ENCODE data around the gene CPB2. TPM values are rescaled to one million over a fixed set of nuclear protein-coding genes. Genes with fewer than 3 reads are reported as not detected.

CPB2 gene
- total RNA-seq, 1 experiment from 2014 or later: 0.15 TPM

DNA sequence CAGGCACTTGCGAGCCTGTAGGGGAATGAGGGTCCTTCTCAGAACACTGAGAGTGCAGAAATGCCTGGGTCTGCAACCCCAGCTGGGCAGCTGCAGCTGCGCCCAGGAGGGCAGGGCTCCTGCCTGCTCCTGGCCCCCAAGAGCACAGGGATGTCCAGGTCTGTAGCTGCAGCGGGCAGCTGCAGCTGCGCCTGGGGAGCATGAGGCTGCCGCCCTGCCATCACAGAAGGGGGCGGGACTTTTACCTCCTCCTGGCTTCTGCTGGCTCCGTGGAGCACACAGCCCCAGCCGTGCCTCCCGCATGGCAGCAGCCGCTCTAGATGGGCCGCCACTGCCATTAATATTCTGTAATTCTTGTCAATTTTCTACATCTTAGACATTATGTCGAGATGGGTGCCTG lies 17.8 kb downstream of the CPB2 start:
- no peaks in the 10 kb centered on the region for H3K9me2 ChIP-seq (ENCODE audit: insufficient read depth)
- no peaks in the 10 kb centered on the region for H3K9me3 ChIP-seq (ENCODE audit: control insufficient read depth in 1 of 2, insufficient read depth in 1 of 2, low read depth in 1 of 2, low read length in 2 of 2)
- no peak overlapping the region for H2AFZ ChIP-seq (ENCODE audit: low read depth, low read length, poor library complexity, severe bottlenecking)
- no TSS peak for BruUV-seq (replicated peaks)
- H3K4me1 ChIP-seq (ENCODE audit: control insufficient read depth in 1 of 2, insufficient read depth in 2 of 2, low read length in 2 of 2): no peaks in the 10 kb centered on the region
- DNase-seq (ENCODE audit: low read depth, low spot score) (no peak), ATAC-seq (no peak)
- RAD21 ChIA-PET (ENCODE audit: low non-redundant PET in 1 of 2, low total read pairs in 2 of 2, uncharacterized antibody in 2 of 2, unreplicated experiment in 2 of 2): no interaction called here
- no peak overlapping the region for H3K9ac ChIP-seq (ENCODE audit: low read length)
- no peaks in the 10 kb centered on the region for H3K27me3 ChIP-seq (ENCODE audit: insufficient read depth, low read length)
- no peaks in the 10 kb centered on the region for H3K79me2 ChIP-seq (ENCODE audit: insufficient read depth, low read length)
- no peak overlapping the region for H3K27ac ChIP-seq (ENCODE audit: low read depth, low read length)
- H4K20me1 ChIP-seq (ENCODE audit: insufficient read depth): no peaks in the 10 kb centered on the region
- CTCF ChIA-PET: no interaction called here
- H3K36me3 ChIP-seq (ENCODE audit: control insufficient read depth in 1 of 2, insufficient read depth in 2 of 2, low read length in 2 of 2): no peaks in the 10 kb centered on the region
- intact Hi-C loops (cut with micrococcal nuclease): no loop called here
- no peak overlapping the region for H3K4me3 ChIP-seq (replicated peaks in 1 of 2; ENCODE audit: low read depth in 1 of 2, low read length in 2 of 2)
- POLR2A ChIA-PET: no interaction called here
- no peak overlapping the region for H3K4me2 ChIP-seq (ENCODE audit: low read length)
- TF ChIP-seq EGR1 (IDR thresholded peaks at IDR 0.05; ENCODE audit: low read depth) (no peak), ELF1 (IDR thresholded peaks at IDR 0.05; ENCODE audit: borderline replicate concordance, low read depth) (no peak), ZFX (IDR thresholded peaks at IDR 0.05) (no peak)
- TF ChIP-seq, protein P1, sequence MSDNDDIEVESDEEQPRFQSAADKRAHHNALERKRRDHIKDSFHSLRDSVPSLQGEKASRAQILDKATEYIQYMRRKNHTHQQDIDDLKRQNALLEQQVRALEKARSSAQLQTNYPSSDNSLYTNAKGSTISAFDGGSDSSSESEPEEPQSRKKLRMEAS (IDR thresholded peaks at IDR 0.05): no peak

DNA sequence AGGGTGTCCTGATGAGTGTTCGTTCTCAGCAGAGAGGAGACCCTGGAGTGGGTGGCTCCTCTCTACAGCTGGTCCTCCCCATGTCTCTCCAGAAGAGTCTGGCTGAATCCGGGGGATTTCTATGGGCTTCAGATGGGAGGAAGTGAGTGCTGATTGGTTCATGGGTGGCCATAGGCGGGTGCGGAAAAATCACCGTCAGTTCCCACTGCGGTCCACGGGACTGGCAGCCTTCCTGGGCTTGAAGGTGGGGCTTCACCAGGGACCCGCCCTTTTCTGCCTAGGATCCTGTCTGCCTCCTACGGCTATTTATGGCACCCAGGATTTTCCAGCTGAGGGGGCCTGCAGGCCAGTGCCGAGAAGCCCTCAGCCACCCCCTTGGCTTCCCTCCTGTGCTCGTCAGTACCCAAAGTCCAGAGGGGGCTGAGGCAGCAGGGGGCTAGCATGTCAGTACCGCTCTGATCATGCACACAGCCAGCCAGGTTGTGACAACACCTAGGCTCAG lies 18.4 kb downstream of the CPB2 start:
- H3K79me2 ChIP-seq (ENCODE audit: insufficient read depth, low read length): no peaks in the 10 kb centered on the region
- POLR2A ChIA-PET: no interaction called here
- RAD21 ChIA-PET (ENCODE audit: low non-redundant PET in 1 of 2, low total read pairs in 2 of 2, uncharacterized antibody in 2 of 2, unreplicated experiment in 2 of 2): no interaction called here
- no peaks in the 10 kb centered on the region for H3K36me3 ChIP-seq (ENCODE audit: control insufficient read depth in 1 of 2, insufficient read depth in 2 of 2, low read length in 2 of 2)
- CTCF ChIA-PET: no interaction called here
- DNase-seq (ENCODE audit: low read depth, low spot score): no peak
- BruUV-seq (replicated peaks): no TSS peak
- no peak overlapping the region for H3K4me2 ChIP-seq (ENCODE audit: low read length)
- no peaks in the 10 kb centered on the region for H3K4me1 ChIP-seq (ENCODE audit: control insufficient read depth in 1 of 2, insufficient read depth in 2 of 2, low read length in 2 of 2)
- H4K20me1 ChIP-seq (ENCODE audit: insufficient read depth): no peaks in the 10 kb centered on the region
- H3K9ac ChIP-seq (ENCODE audit: low read length): no peak overlapping the region
- no peaks in the 10 kb centered on the region for H3K27me3 ChIP-seq (ENCODE audit: insufficient read depth, low read length)
- H3K9me3 ChIP-seq (ENCODE audit: control insufficient read depth in 1 of 2, insufficient read depth in 1 of 2, low read depth in 1 of 2, low read length in 2 of 2): no peaks in the 10 kb centered on the region
- intact Hi-C loops (cut with micrococcal nuclease): no loop called here
- H3K27ac ChIP-seq (ENCODE audit: low read depth, low read length): no peak overlapping the region
- no peaks in the 10 kb centered on the region for H3K9me2 ChIP-seq (ENCODE audit: insufficient read depth)
- ATAC-seq: no peak
- no peak overlapping the region for H2AFZ ChIP-seq (ENCODE audit: low read depth, low read length, poor library complexity, severe bottlenecking)
- H3K4me3 ChIP-seq (replicated peaks in 1 of 2; ENCODE audit: low read depth in 1 of 2, low read length in 2 of 2): no peak overlapping the region
- TF ChIP-seq YY1 (IDR thresholded peaks at IDR 0.05; ENCODE audit: extremely low read depth, insufficient replicate concordance, low read depth, low read length) (no peak), EGR1 (IDR thresholded peaks at IDR 0.05; ENCODE audit: low read depth) (no peak), POLR2AphosphoS5 (IDR thresholded peaks at IDR 0.05; ENCODE audit: low read depth, low read length) (no peak), FOSL1 (IDR thresholded peaks at IDR 0.05; ENCODE audit: low read depth) (no peak), CEBPB (IDR thresholded peaks at IDR 0.05; ENCODE audit: low read depth) (no peak), RAD21 (IDR thresholded peaks at IDR 0.05; ENCODE audit: low read depth) (no peak)
- TF ChIP-seq, protein P1 (IDR thresholded peaks at IDR 0.05): no peak
- TF ChIP-seq, protein P2, sequence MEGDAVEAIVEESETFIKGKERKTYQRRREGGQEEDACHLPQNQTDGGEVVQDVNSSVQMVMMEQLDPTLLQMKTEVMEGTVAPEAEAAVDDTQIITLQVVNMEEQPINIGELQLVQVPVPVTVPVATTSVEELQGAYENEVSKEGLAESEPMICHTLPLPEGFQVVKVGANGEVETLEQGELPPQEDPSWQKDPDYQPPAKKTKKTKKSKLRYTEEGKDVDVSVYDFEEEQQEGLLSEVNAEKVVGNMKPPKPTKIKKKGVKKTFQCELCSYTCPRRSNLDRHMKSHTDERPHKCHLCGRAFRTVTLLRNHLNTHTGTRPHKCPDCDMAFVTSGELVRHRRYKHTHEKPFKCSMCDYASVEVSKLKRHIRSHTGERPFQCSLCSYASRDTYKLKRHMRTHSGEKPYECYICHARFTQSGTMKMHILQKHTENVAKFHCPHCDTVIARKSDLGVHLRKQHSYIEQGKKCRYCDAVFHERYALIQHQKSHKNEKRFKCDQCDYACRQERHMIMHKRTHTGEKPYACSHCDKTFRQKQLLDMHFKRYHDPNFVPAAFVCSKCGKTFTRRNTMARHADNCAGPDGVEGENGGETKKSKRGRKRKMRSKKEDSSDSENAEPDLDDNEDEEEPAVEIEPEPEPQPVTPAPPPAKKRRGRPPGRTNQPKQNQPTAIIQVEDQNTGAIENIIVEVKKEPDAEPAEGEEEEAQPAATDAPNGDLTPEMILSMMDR (IDR thresholded peaks at IDR 0.05 in 2 of 3, conservative IDR thresholded peaks at IDR 0.05 in 1 of 3; ENCODE audit: borderline replicate concordance in 1 of 3, insufficient read depth in 1 of 3, low read depth in 2 of 3, low read length in 2 of 3): no peak
- TF ChIP-seq, protein P3, sequence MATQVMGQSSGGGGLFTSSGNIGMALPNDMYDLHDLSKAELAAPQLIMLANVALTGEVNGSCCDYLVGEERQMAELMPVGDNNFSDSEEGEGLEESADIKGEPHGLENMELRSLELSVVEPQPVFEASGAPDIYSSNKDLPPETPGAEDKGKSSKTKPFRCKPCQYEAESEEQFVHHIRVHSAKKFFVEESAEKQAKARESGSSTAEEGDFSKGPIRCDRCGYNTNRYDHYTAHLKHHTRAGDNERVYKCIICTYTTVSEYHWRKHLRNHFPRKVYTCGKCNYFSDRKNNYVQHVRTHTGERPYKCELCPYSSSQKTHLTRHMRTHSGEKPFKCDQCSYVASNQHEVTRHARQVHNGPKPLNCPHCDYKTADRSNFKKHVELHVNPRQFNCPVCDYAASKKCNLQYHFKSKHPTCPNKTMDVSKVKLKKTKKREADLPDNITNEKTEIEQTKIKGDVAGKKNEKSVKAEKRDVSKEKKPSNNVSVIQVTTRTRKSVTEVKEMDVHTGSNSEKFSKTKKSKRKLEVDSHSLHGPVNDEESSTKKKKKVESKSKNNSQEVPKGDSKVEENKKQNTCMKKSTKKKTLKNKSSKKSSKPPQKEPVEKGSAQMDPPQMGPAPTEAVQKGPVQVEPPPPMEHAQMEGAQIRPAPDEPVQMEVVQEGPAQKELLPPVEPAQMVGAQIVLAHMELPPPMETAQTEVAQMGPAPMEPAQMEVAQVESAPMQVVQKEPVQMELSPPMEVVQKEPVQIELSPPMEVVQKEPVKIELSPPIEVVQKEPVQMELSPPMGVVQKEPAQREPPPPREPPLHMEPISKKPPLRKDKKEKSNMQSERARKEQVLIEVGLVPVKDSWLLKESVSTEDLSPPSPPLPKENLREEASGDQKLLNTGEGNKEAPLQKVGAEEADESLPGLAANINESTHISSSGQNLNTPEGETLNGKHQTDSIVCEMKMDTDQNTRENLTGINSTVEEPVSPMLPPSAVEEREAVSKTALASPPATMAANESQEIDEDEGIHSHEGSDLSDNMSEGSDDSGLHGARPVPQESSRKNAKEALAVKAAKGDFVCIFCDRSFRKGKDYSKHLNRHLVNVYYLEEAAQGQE (IDR thresholded peaks at IDR 0.05; ENCODE audit: low read depth): no peak
- TF ChIP-seq, protein P4, sequence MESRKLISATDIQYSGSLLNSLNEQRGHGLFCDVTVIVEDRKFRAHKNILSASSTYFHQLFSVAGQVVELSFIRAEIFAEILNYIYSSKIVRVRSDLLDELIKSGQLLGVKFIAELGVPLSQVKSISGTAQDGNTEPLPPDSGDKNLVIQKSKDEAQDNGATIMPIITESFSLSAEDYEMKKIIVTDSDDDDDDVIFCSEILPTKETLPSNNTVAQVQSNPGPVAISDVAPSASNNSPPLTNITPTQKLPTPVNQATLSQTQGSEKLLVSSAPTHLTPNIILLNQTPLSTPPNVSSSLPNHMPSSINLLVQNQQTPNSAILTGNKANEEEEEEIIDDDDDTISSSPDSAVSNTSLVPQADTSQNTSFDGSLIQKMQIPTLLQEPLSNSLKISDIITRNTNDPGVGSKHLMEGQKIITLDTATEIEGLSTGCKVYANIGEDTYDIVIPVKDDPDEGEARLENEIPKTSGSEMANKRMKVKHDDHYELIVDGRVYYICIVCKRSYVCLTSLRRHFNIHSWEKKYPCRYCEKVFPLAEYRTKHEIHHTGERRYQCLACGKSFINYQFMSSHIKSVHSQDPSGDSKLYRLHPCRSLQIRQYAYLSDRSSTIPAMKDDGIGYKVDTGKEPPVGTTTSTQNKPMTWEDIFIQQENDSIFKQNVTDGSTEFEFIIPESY (IDR thresholded peaks at IDR 0.05; ENCODE audit: extremely low read depth, insufficient replicate concordance, low read length): no peak

Data from HCT116 (cell line).